PC-3 (cell line): ENCODE measurements around the gene RPS6KA1. TPM values are rescaled to one million over a fixed set of nuclear protein-coding genes. Genes with fewer than 3 reads are reported as not detected.

Source experiments
- ATAC-seq: fragments of 200-7000 bp; cut with Tn5 transposase; 2 replicates; pipeline ENCODE4 v1.9.1; 2020; ENCODE audit warnings: mild to moderate bottlenecking, moderate library complexity
- BruUV-seq: library from RNA; stranded (reverse); fragments of 400-500 nt; replicated peaks from 2 replicates; lab custom pipeline; 2021; lab: Mats Ljungman, UMichigan
- CTCF ChIA-PET: fragments of 300-600 bp; sonication (Branson Sonifier 250); formaldehyde crosslinking; loops from one replicate; lab custom pipeline; 2022; ENCODE audit warnings: antibody characterized with exemption; lab: Charles Lee
- POLR2A ChIA-PET: fragments of 300-600 bp; sonication (Branson Sonifier 250); formaldehyde crosslinking; loops from one replicate; lab custom pipeline; 2022; ENCODE audit warnings: antibody characterized with exemption; ENCODE audit not compliant: unreplicated experiment; lab: Charles Lee
- DNase-seq: peaks from one replicate; pipeline ENCODE4 v3.0.0-alpha.2; 2015
- H2AFZ ChIP-seq: fragments of 300-600 bp; sonication (generic); 2 replicates; pipeline ENCODE4 v1.6.0; 2016; ENCODE audit warnings: antibody characterized with exemption, low read length
- H3F3A ChIP-seq: fragments of 300-600 bp; sonication (generic); one replicate; pipeline ENCODE4 v1.6.0; 2017; ENCODE audit warnings: antibody characterized with exemption, low read length, control low read depth, mild to moderate bottlenecking; ENCODE audit not compliant: unreplicated experiment
- H3K27ac ChIP-seq: fragments of 300-600 bp; sonication (generic); 2 replicates; pipeline ENCODE4 v1.5.1; 2016; ENCODE audit warnings: mild to moderate bottlenecking, low read length
- H3K27me3 ChIP-seq: fragments of 300-600 bp; sonication (generic); 2 replicates; pipeline ENCODE4 v1.6.1; 2016; ENCODE audit warnings: low read length, mixed read lengths
- H3K36me3 ChIP-seq: fragments of 300-600 bp; sonication (generic); 2 replicates; pipeline ENCODE4 v1.6.1; 2016; ENCODE audit warnings: low read depth, mixed run types, low read length, mixed read lengths
- H3K4me1 ChIP-seq: fragments of 300-600 bp; sonication (generic); 2 replicates; pipeline ENCODE4 v1.5.1; 2016; ENCODE audit warnings: low read length; ENCODE audit not compliant: insufficient read depth
- H3K4me2 ChIP-seq: fragments of 300-600 bp; sonication (generic); 2 replicates; pipeline ENCODE4 v1.6.0; 2016; ENCODE audit warnings: low read length
- H3K4me3 ChIP-seq: fragments of 300-600 bp; sonication (generic); 2 replicates; pipeline ENCODE4 v1.5.1; 2016; ENCODE audit warnings: mild to moderate bottlenecking, low read length, mixed read lengths
- H3K79me2 ChIP-seq: fragments of 300-600 bp; sonication (generic); 2 replicates; pipeline ENCODE4 v1.6.1; 2017; ENCODE audit warnings: low read length, mixed read lengths
- H3K9ac ChIP-seq: fragments of 300-600 bp; sonication (generic); 2 replicates; pipeline ENCODE4 v1.6.0; 2016; ENCODE audit warnings: mild to moderate bottlenecking, low read length
- H3K9me2 ChIP-seq: fragments of 300-600 bp; sonication (generic); replicated peaks from 2 replicates; pipeline ENCODE4 v1.6.1; 2016; ENCODE audit warnings: mixed run types, low read length, mixed read lengths
- H3K9me3 ChIP-seq: fragments of 300-600 bp; sonication (generic); 2 replicates; pipeline ENCODE4 v1.6.1; 2016; ENCODE audit warnings: low read length, mixed read lengths
- H4K20me1 ChIP-seq: fragments of 300-600 bp; sonication (generic); 2 replicates; pipeline ENCODE4 v1.6.1; 2016; ENCODE audit warnings: low read length, mixed read lengths
- EZH2 ChIP-seq: fragments of 300-600 bp; sonication (generic); IDR thresholded peaks from one replicate; pipeline ENCODE4 v1.6.1; 2017; ENCODE audit warnings: antibody characterized with exemption, mild to moderate bottlenecking, low read length; ENCODE audit not compliant: unreplicated experiment
- EZH2phosphoT487 ChIP-seq: fragments of 300-600 bp; sonication (generic); IDR thresholded peaks from 2 replicates; pipeline ENCODE4 v1.6.1; 2018; ENCODE audit warnings: mild to moderate bottlenecking, antibody characterized with exemption, low read length, borderline replicate concordance
- intact Hi-C: fragments of 100-400 bp; cut with micrococcal nuclease; formaldehyde crosslinking; loops from 2 replicates; pipeline ENCODE4 v1.9.0; 2023
- total RNA-seq: library from RNA; depleted of rRNA; stranded (reverse); fragments of >200 nt; gene quantifications from 2 replicates; pipeline ENCODE4 v1.2.3, GENCODE V29; 2014
- TF ChIP-seq, protein P1 (sequence below): fragments of 300-600 bp; sonication (generic); conservative IDR thresholded peaks from 2 replicates; pipeline ENCODE4 v1.5.1; 2017; ENCODE audit warnings: antibody characterized with exemption, low read depth, mild to moderate bottlenecking, low read length

Gene RPS6KA1
- total RNA-seq, 1 experiment from 2014 or later: 98.2 TPM

GRCh38 chr1:26553942-26554682, 24.6 kb downstream of the RPS6KA1 start:
- H3K27ac ChIP-seq: peak overlapping the region; percentile 94
- H3K4me3 ChIP-seq: no peak overlapping the region
- no TSS peak for BruUV-seq
- DNase-seq (no peak), ATAC-seq (no peak)
- H3K79me2 ChIP-seq: no peaks in the 10 kb centered on the region
- intact Hi-C loops: no loop called here
- peaks cover 3% of the 10 kb centered on the region for H3F3A ChIP-seq
- TF ChIP-seq, protein P1, sequence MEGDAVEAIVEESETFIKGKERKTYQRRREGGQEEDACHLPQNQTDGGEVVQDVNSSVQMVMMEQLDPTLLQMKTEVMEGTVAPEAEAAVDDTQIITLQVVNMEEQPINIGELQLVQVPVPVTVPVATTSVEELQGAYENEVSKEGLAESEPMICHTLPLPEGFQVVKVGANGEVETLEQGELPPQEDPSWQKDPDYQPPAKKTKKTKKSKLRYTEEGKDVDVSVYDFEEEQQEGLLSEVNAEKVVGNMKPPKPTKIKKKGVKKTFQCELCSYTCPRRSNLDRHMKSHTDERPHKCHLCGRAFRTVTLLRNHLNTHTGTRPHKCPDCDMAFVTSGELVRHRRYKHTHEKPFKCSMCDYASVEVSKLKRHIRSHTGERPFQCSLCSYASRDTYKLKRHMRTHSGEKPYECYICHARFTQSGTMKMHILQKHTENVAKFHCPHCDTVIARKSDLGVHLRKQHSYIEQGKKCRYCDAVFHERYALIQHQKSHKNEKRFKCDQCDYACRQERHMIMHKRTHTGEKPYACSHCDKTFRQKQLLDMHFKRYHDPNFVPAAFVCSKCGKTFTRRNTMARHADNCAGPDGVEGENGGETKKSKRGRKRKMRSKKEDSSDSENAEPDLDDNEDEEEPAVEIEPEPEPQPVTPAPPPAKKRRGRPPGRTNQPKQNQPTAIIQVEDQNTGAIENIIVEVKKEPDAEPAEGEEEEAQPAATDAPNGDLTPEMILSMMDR: no peak
- TF ChIP-seq EZH2: no peak
- no peak for TF ChIP-seq EZH2phosphoT487
- peaks cover 29% of the 10 kb centered on the region for H3K36me3 ChIP-seq
- no peaks in the 10 kb centered on the region for H3K9me2 ChIP-seq
- H3K4me2 ChIP-seq: no peak overlapping the region
- no peaks in the 10 kb centered on the region for H3K9me3 ChIP-seq
- no peaks in the 10 kb centered on the region for H3K27me3 ChIP-seq
- CTCF ChIA-PET: no interaction called here
- peaks cover 14% of the 10 kb centered on the region for H3K4me1 ChIP-seq
- POLR2A ChIA-PET: no interaction called here
- H2AFZ ChIP-seq: no peak overlapping the region
- H3K9ac ChIP-seq: peak overlapping the region; percentile 65
- no peaks in the 10 kb centered on the region for H4K20me1 ChIP-seq

- CTCF ChIA-PET: no interaction called here
- no peak for ATAC-seq
- no TSS peak for BruUV-seq
- no peaks in the 10 kb centered on the region for H3K9me3 ChIP-seq
- no peaks in the 10 kb centered on the region for H3K79me2 ChIP-seq
- peaks cover 14% of the 10 kb centered on the region for H3K4me1 ChIP-seq
- no peak overlapping the region for H3K4me2 ChIP-seq
- no peak overlapping the region for H2AFZ ChIP-seq
- H3K4me3 ChIP-seq: no peak overlapping the region
- H3K36me3 ChIP-seq: peaks cover 31% of the 10 kb centered on the region
- H3F3A ChIP-seq: peaks cover 3% of the 10 kb centered on the region
- no peak overlapping the region for H3K9ac ChIP-seq
- no peaks in the 10 kb centered on the region for H4K20me1 ChIP-seq
- TF ChIP-seq EZH2 (no peak), EZH2phosphoT487 (no peak)
- TF ChIP-seq, protein P1: no peak
- intact Hi-C loops: no loop called here
- H3K27ac ChIP-seq: no peak overlapping the region
- DNase-seq: no peak
- POLR2A ChIA-PET: interaction anchor here (0.5 kb wide), 1 partner anchor 55 kb away, joined by 3 read pairs; no protein-coding TSS in a partner anchor
- no peaks in the 10 kb centered on the region for H3K27me3 ChIP-seq
- H3K9me2 ChIP-seq: no peaks in the 10 kb centered on the region
Observed at GRCh38 chr1:26554781-26555180, 25.2 kb downstream of the RPS6KA1 start.

- H3K27me3 ChIP-seq: no peaks in the 10 kb centered on the region
- BruUV-seq: no TSS peak
- intact Hi-C loops: no loop called here
- peak overlapping the region; percentile 14 for H3K27ac ChIP-seq
- ChIA-PET POLR2A (no interaction called here), CTCF (no interaction called here)
- H3K9me2 ChIP-seq: no peaks in the 10 kb centered on the region
- H3K79me2 ChIP-seq: no peaks in the 10 kb centered on the region
- peak overlapping the region; percentile 28; the same call in 1 of the 2 replicates for H3K9ac ChIP-seq
- peak; percentile 28; the same call in 1 of the 2 replicates for ATAC-seq
- H2AFZ ChIP-seq: no peak overlapping the region
- H3K4me1 ChIP-seq: peaks cover 14% of the 10 kb centered on the region
- H3K9me3 ChIP-seq: no peaks in the 10 kb centered on the region
- no peak overlapping the region for H3K4me3 ChIP-seq
- peaks cover 3% of the 10 kb centered on the region for H3F3A ChIP-seq
- no peak overlapping the region for H3K4me2 ChIP-seq
- H4K20me1 ChIP-seq: no peaks in the 10 kb centered on the region
- peak; percentile 14 for DNase-seq
- no peak for TF ChIP-seq EZH2phosphoT487
- TF ChIP-seq EZH2: no peak
- TF ChIP-seq, protein P1: no peak
- peaks cover 31% of the 10 kb centered on the region for H3K36me3 ChIP-seq
Observed at GRCh38 chr1:26555550-26555981, 26.0 kb downstream of the RPS6KA1 start.
